Central memory CD4-positive, alpha-beta T cell (primary cell): ENCODE data around the gene RAB17.

Source experiments
- DNase-seq: peaks from one replicate; pipeline ENCODE4 v3.0.0; 2022
- total RNA-seq, 3 experiments: gene quantifications; one replicate each; lab custom pipeline; 2026; lab: John Stamatoyannopoulos, UW

RAB17 gene, protein sequence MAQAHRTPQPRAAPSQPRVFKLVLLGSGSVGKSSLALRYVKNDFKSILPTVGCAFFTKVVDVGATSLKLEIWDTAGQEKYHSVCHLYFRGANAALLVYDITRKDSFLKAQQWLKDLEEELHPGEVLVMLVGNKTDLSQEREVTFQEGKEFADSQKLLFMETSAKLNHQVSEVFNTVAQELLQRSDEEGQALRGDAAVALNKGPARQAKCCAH
- 0 reads per million in 3 experiments for total RNA-seq

DNA sequence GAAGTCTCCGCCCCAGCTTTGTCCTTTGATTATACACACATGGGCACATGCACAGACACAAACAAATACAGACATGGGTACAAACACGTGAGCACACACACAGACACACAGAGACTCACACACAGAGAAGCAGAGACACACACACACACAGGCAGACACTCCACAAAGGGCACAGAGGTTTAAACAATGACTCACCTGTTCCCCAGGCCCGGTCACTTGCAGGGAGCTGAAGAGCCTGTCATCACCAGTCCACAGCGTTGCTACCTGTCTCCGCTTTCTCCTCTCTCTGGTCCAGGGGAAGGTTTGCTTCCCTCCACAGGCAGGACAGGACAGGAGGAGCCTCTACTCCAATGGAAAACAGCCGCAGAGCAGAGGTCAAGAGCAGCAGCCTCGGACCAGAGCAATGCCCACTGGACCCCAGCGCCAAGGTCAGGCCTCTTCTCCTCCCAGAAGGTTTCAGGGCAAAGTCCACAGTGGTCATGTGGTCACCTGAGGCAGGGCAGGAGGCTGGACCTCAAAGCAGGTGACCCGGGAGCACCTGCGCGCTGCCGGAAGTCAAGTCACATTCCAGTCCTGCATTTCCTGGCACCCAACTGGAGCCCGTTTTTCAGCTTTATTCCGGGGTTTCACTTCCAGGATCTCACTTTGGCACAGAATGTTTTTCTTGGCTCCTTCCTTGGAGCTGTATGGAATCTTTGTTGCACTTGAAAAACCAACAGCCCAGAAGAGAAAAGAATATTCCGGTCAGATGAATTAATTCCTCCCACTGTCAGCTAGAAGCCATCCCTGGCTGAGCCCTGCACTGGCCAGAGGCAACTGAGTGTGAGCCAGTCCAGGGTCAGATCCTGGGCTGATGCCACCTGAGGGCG is at the start of gene RAB17:
TSS of gene RAB17 (minus strand) at position 463 of the 869 bp plus-strand sequence. CDS start 4,580 bp downstream, outside the sequence.
- DNase-seq, result no peak

DNA sequence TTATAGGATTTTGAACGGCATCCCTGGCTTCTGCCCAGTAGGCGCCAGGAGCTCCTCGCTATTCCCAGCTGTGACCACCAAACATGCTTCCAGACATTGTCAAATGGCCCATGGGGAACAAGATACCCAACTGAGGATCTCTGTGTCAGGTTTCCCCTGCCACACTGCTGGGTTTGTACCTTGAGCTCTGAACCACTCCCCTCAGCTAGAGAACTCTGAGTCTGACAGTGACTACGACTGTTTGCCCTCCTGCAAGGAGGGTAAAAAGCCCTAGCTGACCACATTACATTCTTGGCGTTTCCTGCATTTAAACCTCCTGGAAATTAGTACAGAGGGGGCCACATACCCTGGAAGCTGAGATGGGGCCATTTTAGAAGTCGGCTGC is 49.3 kb upstream of the RAB17 start:
- DNase-seq, result no peak

DNA sequence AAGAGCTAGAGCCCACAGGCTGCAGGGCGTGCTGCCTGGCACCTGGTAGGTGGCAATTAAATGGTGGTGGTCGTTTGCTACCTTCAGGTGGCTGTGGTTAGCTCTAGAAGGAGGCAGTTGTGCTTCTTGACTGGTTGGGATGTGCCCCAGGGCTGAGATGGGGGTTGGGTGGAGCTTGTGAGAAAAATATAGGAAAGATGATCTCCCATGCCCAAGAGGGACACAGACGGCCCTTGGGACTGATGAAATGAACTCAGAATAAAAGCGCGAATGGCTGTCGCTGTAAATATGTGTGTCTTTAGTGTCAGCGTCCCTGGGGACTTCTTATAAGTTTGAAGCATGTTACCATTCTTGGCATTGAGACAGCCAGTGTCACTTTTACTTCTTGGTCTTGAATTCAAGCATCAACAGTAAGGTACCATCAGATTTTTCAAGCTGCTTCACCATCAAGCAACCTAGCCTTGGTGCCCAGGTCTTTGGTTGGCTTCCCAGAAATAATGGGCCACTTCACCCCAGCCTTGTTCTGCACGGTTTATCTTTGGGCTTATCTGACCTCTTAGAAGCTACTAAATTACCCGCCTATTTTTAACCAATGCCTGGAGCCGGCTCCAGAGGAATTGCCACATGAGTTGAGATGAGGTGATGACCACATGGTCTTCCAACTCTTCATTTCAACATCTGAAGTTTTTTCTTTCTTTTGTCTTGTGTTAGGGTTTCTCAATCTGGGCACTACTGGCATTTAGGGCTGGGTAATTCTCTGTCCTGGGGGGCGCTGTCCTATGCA is 48.7 kb upstream of the RAB17 start:
- no peak for DNase-seq

DNA sequence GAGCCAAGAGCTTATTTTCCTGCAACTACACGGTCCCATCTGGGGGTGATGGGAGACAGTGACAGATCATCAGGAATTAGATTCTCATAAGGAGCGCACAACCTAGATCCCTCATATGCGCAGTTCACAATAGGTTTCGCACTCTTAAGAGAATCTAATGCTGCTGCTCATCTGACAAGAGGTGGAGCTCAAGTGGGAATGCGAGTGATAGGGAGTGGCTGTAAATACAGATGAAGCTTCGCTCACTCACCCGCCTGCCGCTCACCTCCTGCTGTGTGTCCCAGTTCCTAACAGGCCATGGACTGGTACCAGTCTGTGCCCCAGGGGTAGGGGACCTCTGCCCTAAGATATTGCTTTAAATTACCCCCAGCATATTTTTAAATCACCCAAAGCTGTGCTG is 47.6 kb upstream of the RAB17 start:
- DNase-seq, result no peak

DNA sequence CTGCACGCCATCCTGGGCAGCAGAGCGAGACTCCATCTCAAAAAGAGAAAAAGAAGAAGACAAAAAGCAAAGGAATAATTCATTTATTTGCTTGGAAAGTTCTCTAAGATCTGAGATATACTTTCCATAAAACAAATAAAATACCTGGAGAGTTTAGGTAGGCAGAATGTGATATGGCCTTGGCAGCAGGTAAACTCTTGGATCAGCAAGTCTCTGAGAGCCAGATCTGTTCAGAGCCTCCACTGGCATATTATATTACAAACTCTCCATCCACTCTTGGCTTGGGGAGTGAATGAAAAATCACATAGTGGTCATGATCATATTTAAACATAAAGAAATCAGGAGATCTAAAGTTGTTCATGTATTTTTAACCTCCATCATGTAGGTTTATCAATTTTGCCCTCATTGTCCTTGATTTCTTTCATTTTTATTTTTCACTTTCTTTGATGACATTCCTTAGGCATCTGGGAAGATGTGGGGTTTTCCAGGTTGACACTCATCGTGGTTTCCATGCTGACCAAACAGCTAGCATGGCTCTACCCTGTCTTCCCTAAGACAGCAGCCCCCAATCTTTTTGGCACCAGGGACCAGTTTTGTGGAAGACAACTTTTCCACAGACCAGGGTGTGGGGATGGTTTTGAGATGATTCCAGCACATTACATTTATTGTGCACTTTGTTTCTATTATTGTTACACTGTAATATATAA is 47.0 kb upstream of the RAB17 start:
- no peak for DNase-seq

DNA sequence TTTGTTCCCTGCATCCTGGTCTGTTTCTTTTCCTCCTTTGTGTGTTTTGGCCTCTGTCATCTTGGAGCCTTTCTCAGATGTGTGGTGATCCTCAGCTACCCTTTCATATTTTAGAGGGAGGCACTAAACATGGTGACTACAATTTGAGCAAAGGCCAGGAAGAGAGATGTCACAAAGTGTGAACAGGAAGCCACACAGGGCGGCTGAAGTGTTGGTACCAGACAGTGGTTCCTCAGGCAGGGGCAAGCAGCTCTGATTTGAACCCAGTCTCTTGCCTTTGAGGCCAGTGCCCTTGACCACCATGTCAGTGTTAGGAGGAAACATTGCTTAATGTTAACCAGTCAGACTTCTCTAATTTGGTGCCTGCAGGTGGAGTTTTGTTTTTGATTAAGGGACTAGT is 46.0 kb upstream of the RAB17 start:
- DNase-seq, result no peak

DNA sequence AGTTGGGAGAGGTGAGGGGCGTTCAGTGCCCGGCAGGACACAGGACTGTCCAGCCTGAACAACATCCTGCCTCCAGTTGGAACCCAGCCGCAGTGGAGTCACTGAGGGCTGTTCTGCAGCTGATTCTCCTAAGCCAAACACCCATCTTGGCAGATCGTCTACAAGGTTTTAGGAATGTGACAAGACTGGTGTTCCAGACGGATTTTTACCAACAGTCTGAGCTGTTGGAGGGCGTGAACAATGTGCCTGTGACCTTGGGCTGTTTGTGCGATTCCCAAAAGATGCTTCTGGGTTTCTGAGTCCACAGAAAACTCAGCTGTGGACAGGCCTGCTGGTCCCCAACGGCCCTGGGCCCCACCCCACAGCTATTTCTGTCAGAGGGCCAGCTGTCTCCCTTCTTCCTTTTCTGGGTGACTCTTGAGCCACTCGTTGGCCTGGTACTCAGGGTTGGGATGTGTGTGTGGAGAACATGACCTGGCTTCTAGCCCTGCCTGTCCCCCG is 42.6 kb upstream of the RAB17 start:
- no peak for DNase-seq

DNA sequence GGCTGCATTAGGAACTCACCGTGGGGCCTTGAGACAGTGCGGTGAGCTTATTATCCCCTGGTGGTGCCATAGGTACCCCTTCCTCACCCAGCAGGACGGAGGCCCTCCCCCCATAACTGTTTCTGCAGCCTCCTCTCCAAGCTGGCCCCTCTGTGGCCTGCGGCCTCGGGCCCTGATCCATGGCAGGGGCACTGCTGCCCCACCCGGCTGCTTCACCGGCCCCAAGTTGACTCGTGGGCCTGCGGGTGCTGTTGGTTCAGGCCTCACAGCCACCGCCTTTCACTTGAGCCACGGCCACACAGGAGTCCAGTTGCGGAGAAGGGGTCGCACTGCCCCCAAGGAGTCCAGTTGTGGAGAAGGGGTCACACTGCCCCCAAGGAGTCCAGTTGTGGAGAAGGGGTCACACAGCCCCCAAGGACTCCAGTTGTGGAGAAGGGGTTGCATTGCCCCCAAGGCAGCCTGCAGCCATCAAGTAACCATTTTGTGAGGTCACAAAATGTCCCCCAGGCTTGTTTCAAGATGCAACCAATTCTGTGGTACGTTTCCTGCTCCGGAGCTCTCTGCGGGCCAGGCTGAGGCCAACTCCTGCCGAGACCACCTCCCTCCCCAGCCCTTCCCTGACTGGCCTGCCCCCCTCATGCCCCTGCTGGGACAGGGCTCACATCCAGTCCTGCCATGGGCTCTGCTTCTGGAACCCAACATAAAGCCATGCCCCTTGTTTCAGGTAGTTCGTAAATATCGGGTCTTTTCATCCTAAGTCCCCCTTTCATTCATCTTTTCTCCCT is 41.5 kb upstream of the RAB17 start:
- no peak for DNase-seq

DNA sequence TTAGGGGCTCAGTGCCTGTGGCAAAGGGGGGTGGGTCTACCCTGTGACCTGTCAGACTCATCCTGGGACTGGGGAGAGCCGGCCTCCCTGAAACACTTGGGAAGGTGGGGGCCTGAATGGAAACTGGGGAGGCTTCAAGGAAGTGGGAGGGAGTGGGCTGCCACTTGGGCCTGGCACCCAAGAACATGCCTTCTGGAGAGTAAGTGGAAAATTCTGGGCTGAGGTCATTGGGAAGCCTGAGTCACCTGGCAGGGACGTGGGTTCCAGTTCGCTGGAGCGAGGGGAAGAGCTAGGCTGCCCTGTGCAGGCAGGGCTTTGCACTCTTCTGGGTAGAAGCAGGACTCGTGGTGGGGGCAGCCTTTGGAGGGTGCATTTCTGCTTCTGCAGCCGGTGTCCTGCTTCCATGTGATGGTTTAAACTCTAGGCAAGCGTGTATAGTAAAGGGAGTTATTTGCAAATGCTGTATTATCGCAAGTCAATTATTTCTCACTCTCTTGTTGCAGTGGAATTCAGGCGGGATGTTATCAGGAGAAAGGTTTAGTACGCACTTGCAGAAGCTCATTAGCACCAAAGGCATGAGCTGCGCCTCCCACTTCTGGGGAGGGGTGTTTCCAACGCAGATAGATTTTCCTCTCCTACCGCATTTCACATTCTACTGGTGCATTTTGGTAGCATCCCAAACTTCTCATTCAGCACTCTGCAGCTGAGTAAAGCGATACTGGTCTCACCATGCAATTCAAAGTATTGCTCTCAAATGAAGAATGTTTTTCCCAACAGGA is 40.7 kb upstream of the RAB17 start:
- no peak for DNase-seq

DNA sequence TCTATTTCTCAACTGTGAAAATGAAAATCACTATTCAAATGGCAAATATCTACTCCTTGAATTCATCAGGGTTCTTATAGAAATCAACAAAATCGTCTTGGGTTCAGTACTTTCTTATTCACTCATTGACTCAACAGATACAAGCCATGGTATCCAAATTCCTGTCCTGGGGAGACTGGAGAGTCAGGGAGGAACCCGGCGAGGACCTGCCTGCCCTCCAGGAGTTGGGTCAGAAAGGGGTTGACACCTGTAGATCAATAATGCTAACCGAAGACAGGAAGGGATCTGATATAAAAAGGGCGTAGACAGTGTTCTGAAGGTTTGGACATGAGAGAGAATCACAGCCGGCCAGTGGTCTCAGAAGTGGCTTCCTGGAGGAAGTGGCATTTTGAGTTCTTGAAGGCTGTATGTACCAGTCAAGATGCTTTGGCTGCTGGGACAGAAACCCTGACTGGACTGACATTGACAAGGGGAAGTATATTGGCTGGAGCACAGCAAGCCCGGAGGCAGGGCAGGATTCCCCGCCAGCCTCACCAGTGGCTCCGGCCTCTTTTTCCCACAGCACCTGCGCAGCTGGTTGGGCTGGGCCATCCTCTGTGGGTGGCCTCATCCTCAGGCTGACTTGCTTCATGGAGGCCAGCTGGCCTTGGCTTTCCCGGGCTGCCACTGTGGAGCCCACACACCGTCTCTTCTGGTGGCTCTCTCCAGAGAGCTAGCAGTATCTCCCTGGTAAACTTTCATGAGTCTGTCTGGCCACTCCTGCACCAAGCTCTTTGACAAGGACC is 39.9 kb upstream of the RAB17 start:
- DNase-seq, result no peak

DNA sequence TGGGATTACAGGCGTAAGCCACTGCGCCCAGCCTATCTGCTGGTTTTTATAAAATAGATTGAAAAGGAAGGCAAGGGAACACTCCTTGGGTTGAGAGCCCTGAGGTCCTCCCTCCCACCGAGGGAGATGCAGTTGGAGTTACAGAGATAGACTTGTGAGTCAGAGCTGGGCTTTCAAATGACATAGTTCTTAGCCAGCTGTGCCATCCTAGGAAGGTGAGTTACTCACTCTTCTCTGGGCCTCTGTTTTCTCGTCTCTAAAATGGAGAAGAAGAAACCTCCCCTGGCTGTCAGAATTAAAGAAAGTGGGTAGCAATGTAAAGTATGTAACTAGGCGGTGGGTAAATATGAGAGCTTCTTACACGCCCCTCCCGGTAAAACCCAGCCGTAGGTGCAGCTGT is 39.2 kb upstream of the RAB17 start:
- no peak for DNase-seq

DNA sequence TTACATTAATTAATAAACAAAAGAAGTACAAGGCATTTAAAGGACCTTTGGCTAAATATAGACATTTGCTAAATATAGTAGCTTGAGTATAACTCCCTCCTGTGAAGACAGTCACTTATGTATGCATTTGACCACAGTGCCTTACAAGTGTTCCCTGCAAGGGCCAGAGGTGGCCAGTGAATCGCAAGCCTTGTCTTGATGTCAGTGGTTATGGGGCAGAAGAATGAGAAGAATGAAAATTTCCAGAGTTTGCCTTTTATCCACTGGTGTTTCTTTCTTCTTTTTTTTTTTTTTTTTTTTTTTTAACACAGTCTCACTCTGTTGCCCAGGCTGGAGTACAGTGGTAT is 38.6 kb upstream of the RAB17 start:
- DNase-seq, result no peak

DNA sequence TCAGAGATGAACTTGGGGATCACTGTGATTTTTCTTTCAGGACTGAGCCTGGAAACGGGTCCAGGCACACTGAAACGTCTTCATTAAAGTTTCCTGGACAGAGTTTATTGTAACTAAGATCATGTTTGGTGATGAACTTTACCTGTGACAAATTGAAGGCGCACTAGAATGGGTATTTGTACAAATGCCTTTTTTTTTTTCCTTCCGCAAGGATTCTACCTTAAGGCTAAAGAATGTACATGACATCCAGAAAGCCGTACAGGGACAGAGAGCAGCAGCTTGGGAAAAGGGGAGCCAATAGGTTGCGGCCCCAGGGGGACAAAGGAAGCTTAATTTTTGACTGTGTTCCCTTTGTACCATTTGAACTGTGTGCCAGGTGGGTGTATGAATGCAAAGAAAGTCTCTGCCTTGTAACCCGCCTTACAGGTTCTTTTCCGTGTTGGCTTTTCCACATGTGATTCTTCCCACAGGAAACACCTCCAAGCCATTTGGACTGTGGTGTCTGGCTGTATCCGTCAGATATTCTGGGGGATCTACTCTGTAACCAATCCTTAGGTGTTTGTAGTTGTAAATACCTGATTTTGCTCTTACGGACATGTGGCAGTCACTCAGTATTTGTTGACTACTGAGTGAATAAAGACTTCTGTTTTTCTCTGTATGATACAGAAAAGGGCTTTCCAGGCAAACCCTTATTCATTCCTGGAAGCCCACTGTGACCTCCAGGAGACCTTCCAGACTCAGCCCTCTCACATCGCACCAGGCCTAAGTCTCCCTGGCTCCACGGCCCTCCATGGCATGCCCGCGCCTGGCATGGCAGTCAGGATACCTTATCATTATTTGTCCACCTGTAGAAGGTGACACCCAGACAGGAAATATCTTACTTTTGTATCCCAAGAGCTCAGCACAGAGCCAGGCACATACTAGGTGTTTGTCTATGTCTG is 38.0 kb upstream of the RAB17 start:
- no peak for DNase-seq

DNA sequence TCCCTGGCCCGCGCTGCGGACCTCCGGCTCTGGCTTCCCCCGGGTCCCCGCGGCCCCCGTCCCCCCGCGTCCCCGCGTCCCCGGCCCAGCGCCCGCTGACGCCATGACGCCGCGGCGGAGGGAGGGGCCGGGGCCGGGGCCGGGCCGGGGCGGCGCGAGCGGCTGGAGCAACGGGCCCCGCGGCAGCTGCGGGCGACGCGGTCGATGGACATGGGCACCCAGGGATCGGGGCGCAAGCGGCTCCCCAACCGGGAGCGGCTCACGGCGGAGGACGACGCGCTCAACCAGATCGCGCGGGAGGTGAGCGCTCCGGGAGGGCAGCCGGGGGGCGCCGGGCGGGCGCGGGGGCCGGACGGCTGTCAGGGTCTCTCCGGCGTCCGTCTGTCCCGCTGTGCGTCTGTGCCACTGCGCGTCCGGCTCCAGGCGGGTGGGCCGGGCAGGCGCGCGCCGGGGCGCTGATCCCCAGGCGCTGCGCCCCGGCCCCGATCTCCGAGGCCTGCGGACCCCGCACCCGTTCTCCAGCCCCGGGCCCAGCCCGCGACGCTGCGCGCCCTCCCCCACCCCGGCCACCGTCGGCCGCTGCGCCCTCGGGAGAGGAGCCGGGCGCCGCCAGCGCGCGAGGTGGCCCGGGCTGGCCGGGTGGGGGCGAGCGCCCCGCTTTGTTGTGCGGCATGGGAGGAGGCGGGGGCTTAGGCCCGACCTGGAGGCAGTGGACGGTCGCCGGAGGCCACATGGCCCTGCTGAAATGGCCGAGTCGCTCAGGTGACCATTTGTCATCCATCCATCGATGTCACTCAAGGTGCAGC is 37.1 kb upstream of the RAB17 start, which contains the start of gene LRRFIP1:
TSS of gene LRRFIP1 (plus strand) at position 147 of the 806 bp plus-strand sequence. CDS start at position 205, 58 bp downstream.
- no peak for DNase-seq

DNA sequence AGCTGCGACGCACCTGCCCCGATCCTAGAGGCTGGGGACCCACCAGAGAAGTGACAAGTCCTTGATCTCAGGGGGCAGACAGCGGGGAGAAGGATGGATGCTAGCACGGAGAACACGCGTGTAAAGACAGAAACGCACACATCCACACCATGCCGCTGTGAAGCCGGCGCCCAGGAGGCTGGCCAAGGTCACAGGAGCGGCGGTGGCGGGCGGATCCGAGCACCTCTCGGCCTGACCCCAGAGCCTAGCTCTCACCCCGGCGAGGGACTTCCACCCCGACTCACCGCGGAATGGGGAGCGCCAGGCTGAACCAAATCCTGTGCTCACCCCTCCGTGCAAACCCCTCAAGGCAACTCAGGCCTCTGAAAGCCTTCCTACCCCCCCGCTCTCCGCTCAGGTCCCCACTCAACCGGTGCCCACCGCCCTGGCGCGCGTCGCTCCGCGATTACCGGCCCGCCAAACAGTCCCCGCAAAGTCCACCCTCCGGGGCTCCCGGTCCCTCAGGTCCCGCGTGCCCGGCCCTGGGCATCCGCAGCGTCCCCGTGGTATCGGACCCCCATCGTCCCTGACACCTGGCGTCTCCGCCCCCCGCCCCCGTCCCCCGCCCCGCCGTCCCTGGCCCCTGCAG is 36.4 kb upstream of the RAB17 start:
- DNase-seq, result no peak

DNA sequence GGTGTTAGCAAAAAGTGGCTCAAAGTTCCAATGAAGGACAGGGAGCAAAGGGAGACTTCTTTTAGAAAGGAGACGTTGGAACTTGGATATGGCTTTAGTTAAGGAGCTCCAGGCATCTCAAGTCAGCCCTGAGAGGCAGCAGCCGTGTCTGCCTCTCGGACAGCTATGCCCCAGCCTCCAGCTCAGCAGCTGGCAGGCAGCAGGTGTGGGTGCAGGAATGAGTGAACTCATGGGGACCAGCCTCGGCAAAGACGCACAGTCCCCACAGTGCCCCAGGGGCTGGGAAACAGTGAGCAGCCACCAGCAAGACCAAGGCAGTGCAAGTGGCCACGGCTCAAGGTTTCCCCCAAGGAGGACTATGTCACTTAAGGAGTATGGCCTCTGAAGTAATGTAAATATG is 35.2 kb upstream of the RAB17 start:
- no peak for DNase-seq

DNA sequence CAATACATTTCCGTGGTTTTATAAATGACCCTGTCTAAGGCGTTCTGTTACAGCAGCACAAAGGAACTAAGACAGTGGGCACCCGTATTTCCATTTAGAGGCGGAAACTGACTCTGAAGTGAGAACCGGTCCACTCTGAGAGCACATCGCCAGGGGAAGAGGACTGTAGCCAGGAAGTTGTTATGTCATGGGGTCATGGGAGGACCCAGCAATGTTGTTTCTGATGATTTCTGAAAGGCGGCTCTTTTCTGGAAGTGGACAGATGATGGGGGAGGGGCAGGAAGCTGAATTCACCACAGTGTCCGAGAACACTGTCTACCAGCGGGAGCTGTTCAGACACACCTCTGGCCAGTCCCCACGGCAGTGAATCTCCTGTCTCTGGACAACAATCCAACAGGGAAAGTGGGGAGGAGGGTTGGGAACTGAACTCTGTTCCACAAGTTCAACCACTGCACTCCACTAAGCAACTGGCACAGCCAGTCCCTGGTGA is 34.7 kb upstream of the RAB17 start:
- DNase-seq, result no peak
